T-cell (primary cell): ENCODE results near the gene MED1. TPM values are rescaled to one million over a fixed set of nuclear protein-coding genes. Genes with fewer than 3 reads are reported as not detected.
A peak's percentile ranks its signal among the peaks of the same experiment; 100 is the strongest.

Experiments used
- ATAC-seq, 4 experiments: fragments of 200-7000 bp in 3 of 4; fragments of 150-1000 bp in 1 of 4; cut with Tn5 transposase; replicated peaks in 1 of 4; 1 replicate in 3 of 4; 2 replicates in 1 of 4; pipeline ENCODE4 v1.10.0; 2021; ENCODE audit warnings: moderate library complexity in 3 of 4, mild to moderate bottlenecking in 2 of 4, moderate number of reproducible peaks in 1 of 4
- CTCF ChIA-PET, 2 donors: fragments of 300-600 bp; sonication (Branson Sonifier 250); formaldehyde crosslinking; loops; one replicate each; lab custom pipeline; 2022; ENCODE audit warnings: antibody characterized with exemption in 2 of 2; lab: Charles Lee
- POLR2A ChIA-PET, 2 donors: fragments of 300-600 bp; sonication (Branson Sonifier 250); formaldehyde crosslinking; loops; one replicate each; lab custom pipeline; 2022; ENCODE audit warnings: antibody characterized with exemption in 2 of 2; lab: Charles Lee
- DNase-seq, 35 experiments: peaks; one replicate each; pipeline versions ENCODE4 v3.0.0 to v3.0.0-alpha.2; 2013 to 2023
- H3K27ac ChIP-seq: one replicate; pipeline ENCODE4 v1.5.1; 2013; ENCODE audit warnings: low read length
- H3K27me3 ChIP-seq, 2 experiments: replicated peaks in 1 of 2; 1 replicate in 1 of 2; 2 replicates in 1 of 2; pipeline versions ENCODE4 v1.6.1 to v1.7.0; 2013; ENCODE audit warnings: low read length in 1 of 2, mixed read lengths in 1 of 2; ENCODE audit not compliant: control insufficient read depth in 2 of 2, insufficient read depth in 2 of 2; ENCODE audit errors: extremely low read depth in 1 of 2
- H3K36me3 ChIP-seq, 2 donors: 1 replicate in 1 of 2; 2 replicates in 1 of 2; pipeline versions ENCODE4 v1.6.1 to v1.7.0; 2013; ENCODE audit warnings: low read length in 1 of 2; ENCODE audit not compliant: control insufficient read depth in 2 of 2, insufficient read depth in 1 of 2; ENCODE audit errors: extremely low read depth in 1 of 2
- H3K4me1 ChIP-seq, 2 experiments: 1 replicate in 1 of 2; 2 replicates in 1 of 2; pipeline versions ENCODE4 v1.6.1 to v1.7.0; 2013; ENCODE audit warnings: low read length in 2 of 2, mixed read lengths in 1 of 2; ENCODE audit not compliant: insufficient read depth in 2 of 2, control insufficient read depth in 1 of 2; ENCODE audit errors: extremely low read depth in 1 of 2
- H3K4me3 ChIP-seq, 2 donors: 1 replicate in 1 of 2; 2 replicates in 1 of 2; pipeline versions ENCODE4 v1.5.1 to v1.7.0; 2013; ENCODE audit warnings: mild to moderate bottlenecking in 2 of 2, low read length in 1 of 2, moderate library complexity in 1 of 2; ENCODE audit not compliant: control insufficient read depth in 1 of 2; ENCODE audit errors: extremely low read depth in 1 of 2
- H3K9me3 ChIP-seq: 2 replicates; pipeline ENCODE4 v1.7.0; 2013
- H3K27ac Mint-ChIP-seq, 2 donors: one replicate each; pipeline ENCODE4 v1.8.0; 2020 to 2021; ENCODE audit warnings: mild to moderate bottlenecking in 2 of 2, mixed read lengths in 2 of 2
- H3K27me3 Mint-ChIP-seq, 2 donors: one replicate each; pipeline ENCODE4 v1.8.0; 2021 to 2022; ENCODE audit warnings: mixed read lengths in 2 of 2
- H3K36me3 Mint-ChIP-seq: one replicate; pipeline ENCODE4 v1.8.0; 2021; ENCODE audit warnings: mixed read lengths
- H3K4me1 Mint-ChIP-seq, 3 donors: one replicate each; pipeline ENCODE4 v1.8.0; 2020 to 2022; ENCODE audit warnings: mixed read lengths in 3 of 3, mild to moderate bottlenecking in 1 of 3
- H3K4me3 Mint-ChIP-seq, 3 donors: one replicate each; pipeline ENCODE4 v1.8.0; 2020 to 2022; ENCODE audit warnings: mild to moderate bottlenecking in 3 of 3, mixed read lengths in 3 of 3, moderate library complexity in 3 of 3
- H3K9me3 Mint-ChIP-seq, 3 donors: one replicate each; pipeline ENCODE4 v1.8.0; 2020 to 2022; ENCODE audit warnings: mixed read lengths in 3 of 3
- WGBS: methylation state at CpG from one replicate; pipeline ENCODE4 v1.1.5; 2013; ENCODE audit warnings: missing lambda C conversion rate; ENCODE audit not compliant: insufficient coverage; 5-methylcytosine and 5-hydroxymethylcytosine counted together
- total RNA-seq, 35 experiments: library from RNA in 6 of 35; stranded (reverse) in 6 of 35; fragments of 120-200 nt in 1 of 35; gene quantifications; one replicate each; pipeline versions ENCODE4 v1.2.1 to v1.2.4 and lab custom pipeline; 2013 to 2026

Gene MED1
- total RNA-seq, 5 donors from 2014 or later (not counting 1 experiment from before 2014, with no cell fraction given): 41.4 to 55.6 (median 52.6) TPM

- Mint-ChIP-seq H3K9me3 (no peaks in the 10 kb centered on the region), H3K27me3 (no peaks in the 10 kb centered on the region), H3K27ac (peak overlapping the region; percentile 82 to 91), H3K4me1 (peaks cover 41 to 56% (median 45%) of the 10 kb centered on the region in 3 donors), H3K36me3 (peaks cover 15% of the 10 kb centered on the region), H3K4me3 (peak overlapping the region; percentile 92 to 94 (median 93))
- Histone ChIP-seq H3K4me1 (peaks cover 17 to 34% of the 10 kb centered on the region in 2 experiments), H3K36me3 (peaks cover 0 to 7% of the 10 kb centered on the region in 2 donors), H3K4me3 (peak overlapping the region; percentile 97 to 100), H3K27me3 (no peaks in the 10 kb centered on the region), H3K9me3 (no peaks in the 10 kb centered on the region), H3K27ac (peak overlapping the region; percentile 98)
- ChIA-PET CTCF (interaction anchor here in 1 of 2 donors (0.9 to 2.8 kb wide), 2 partner anchors 12 to 35 kb away, joined by 3 to 23 read pairs; partner anchors contain the start of gene MED1), POLR2A (interaction anchor here in 1 of 2 donors (0.9 to 3.1 kb wide), 2 partner anchors 10 to 12 kb away, joined by 5 to 26 read pairs; partner anchors contain the start of gene MED1)
- 0% methylated on average over 24 of the region's 28 CpGs for WGBS
- ATAC-seq: no peak
- DNase-seq: peak in 1 of 35 experiments; percentile 13
Observed at GRCh38 chr17:39462631-39463375, 11.7 kb upstream of the MED1 start.

DNA sequence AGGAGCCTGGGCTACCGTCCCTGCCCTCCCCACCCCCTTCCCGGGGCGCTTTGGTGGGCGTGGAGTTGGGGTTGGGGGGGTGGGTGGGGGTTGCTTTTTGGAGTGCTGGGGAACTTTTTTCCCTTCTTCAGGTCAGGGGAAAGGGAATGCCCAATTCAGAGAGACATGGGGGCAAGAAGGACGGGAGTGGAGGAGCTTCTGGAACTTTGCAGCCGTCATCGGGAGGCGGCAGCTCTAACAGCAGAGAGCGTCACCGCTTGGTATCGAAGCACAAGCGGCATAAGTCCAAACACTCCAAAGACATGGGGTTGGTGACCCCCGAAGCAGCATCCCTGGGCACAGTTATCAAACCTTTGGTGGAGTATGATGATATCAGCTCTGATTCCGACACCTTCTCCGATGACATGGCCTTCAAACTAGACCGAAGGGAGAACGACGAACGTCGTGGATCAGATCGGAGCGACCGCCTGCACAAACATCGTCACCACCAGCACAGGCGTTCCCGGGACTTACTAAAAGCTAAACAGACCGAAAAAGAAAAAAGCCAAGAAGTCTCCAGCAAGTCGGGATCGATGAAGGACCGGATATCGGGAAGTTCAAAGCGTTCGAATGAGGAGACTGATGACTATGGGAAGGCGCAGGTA is 11.0 kb upstream of the MED1 start:
- Mint-ChIP-seq H3K36me3 (peaks cover 8% of the 10 kb centered on the region), H3K4me3 (peak overlapping the region; percentile 92 to 94 (median 93)), H3K27me3 (no peaks in the 10 kb centered on the region), H3K4me1 (peaks cover 38 to 49% (median 41%) of the 10 kb centered on the region in 3 donors), H3K9me3 (no peaks in the 10 kb centered on the region), H3K27ac (peak overlapping the region; percentile 94 to 98)
- peak overlapping the region; percentile 97 to 100 for H3K4me3 ChIP-seq
- ATAC-seq: peak; percentile 8 to 21 (median 14)
- no peaks in the 10 kb centered on the region for H3K27me3 ChIP-seq
- peaks cover 17 to 34% of the 10 kb centered on the region in 2 experiments for H3K4me1 ChIP-seq
- CTCF ChIA-PET: interaction anchor here in 1 of 2 donors (0.6 to 2.8 kb wide), 3 partner anchors 11 to 593 kb away, joined by 3 to 23 read pairs (median 3); partner anchors contain the start of gene MED1
- H3K36me3 ChIP-seq: peaks cover 0 to 2% of the 10 kb centered on the region in 2 donors
- H3K9me3 ChIP-seq: no peaks in the 10 kb centered on the region
- DNase-seq: peak in 9 of 35 experiments; percentile 4 to 70 (median 15)
- WGBS: 0% methylated on average over 28 of the region's 34 CpGs
- POLR2A ChIA-PET: interaction anchor here (0.6 to 3.1 kb wide), 5 partner anchors 8 to 757 kb away, joined by 3 to 26 read pairs (median 5); partner anchors contain the start of genes MED1 (in 2 of the 2) and WIPF2 (in 1 of the 2)
- H3K27ac ChIP-seq: peak overlapping the region; percentile 98

DNA sequence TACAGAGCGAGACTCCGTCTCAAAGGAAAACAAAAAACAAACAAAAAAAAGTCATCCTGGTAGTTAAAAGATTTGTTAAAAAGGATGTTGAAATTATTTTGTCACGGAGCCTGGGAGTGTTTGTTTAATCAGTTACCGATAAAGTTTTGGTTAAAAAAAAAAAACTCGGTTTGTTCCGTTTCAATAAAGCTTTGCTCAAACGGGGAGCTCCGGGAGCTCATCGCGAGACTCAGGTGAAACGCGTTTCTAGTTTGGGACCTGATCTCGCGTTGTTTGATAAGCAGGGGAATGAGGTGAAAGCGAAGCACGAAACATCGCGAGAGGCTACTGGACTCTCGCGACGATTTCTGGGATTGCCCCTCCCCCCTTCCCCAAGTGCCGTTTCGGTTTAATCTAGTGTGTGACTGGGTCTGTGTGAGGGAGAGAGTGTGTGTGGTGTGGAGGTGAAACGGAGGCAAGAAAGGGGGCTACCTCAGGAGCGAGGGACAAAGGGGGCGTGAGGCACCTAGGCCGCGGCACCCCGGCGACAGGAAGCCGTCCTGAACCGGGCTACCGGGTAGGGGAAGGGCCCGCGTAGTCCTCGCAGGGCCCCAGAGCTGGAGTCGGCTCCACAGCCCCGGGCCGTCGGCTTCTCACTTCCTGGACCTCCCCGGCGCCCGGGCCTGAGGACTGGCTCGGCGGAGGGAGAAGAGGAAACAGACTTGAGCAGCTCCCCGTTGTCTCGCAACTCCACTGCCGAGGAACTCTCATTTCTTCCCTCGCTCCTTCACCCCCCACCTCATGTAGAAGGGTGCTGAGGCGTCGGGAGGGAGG is 10.3 kb upstream of the MED1 start, which contains the start of gene CDK12:
Gene CDK12, plus strand, starts transcription at position 374 of the 813 bp plus-strand sequence. CDS start 586 bp downstream, outside the sequence.
- ATAC-seq (peak; percentile 85 to 89 (median 87)), DNase-seq (peak; percentile 87 to 99 (median 94))
- H3K4me1 ChIP-seq: peaks cover 17 to 33% of the 10 kb centered on the region in 2 experiments
- Mint-ChIP-seq H3K4me3 (peak within 1 kb of the TSS; percentile 92 to 94 (median 93)), H3K9me3 (no peaks in the 10 kb centered on the region), H3K4me1 (peaks cover 34 to 44% (median 41%) of the 10 kb centered on the region in 3 donors), H3K27me3 (no peaks in the 10 kb centered on the region), H3K36me3 (peaks cover 5% of the 10 kb centered on the region), H3K27ac (peak within 1 kb of the TSS; percentile 94 to 98)
- peaks cover 0 to 2% of the 10 kb centered on the region in 2 donors for H3K36me3 ChIP-seq
- H3K27me3 ChIP-seq: no peaks in the 10 kb centered on the region
- ChIA-PET CTCF (interaction anchor here (0.6 to 2.8 kb wide), 6 partner anchors 10 to 594 kb away, joined by 3 to 23 read pairs (median 3); partner anchors contain the start of gene MED1 (in 1 of the 2)), POLR2A (interaction anchor here (0.5 to 3.1 kb wide), 7 partner anchors 8 to 1186 kb away, joined by 3 to 26 read pairs (median 3); partner anchors contain the start of genes MED1 (in 2 of the 2), SMARCE1 (in 1 of the 2) and WIPF2 (in 1 of the 2))
- peak within 1 kb of the TSS; percentile 98 for H3K27ac ChIP-seq
- WGBS: under 1% methylated on average over 24 of the region's 51 CpGs
- no peaks in the 10 kb centered on the region for H3K9me3 ChIP-seq
- peak within 1 kb of the TSS; percentile 97 to 100 for H3K4me3 ChIP-seq

GRCh38 chr17:39455919-39456318 is 4.9 kb upstream of the MED1 start:
- Histone ChIP-seq H3K27ac (no peak overlapping the region), H3K36me3 (no peaks in the 10 kb centered on the region), H3K4me3 (no peak overlapping the region), H3K4me1 (peaks cover 3 to 17% of the 10 kb centered on the region in 2 experiments), H3K9me3 (no peaks in the 10 kb centered on the region), H3K27me3 (no peaks in the 10 kb centered on the region)
- ATAC-seq: no peak
- ChIA-PET POLR2A (interaction anchor here in 1 of 2 donors (0.6 kb wide), 1 partner anchor 31 kb away, joined by 4 read pairs; no protein-coding TSS in a partner anchor), CTCF (interaction anchor here in 1 of 2 donors (0.7 kb wide), 1 partner anchor 13 kb away, joined by 3 read pairs; no protein-coding TSS in a partner anchor)
- H3K4me3 Mint-ChIP-seq: no peak overlapping the region
- H3K27me3 Mint-ChIP-seq: no peaks in the 10 kb centered on the region
- H3K27ac Mint-ChIP-seq: no peak overlapping the region
- peaks cover 12 to 17% (median 15%) of the 10 kb centered on the region in 3 donors for H3K4me1 Mint-ChIP-seq
- H3K36me3 Mint-ChIP-seq: no peaks in the 10 kb centered on the region
- 100% methylated on average over 2 of the region's 4 CpGs for WGBS
- DNase-seq: no peak
- H3K9me3 Mint-ChIP-seq: no peaks in the 10 kb centered on the region

GRCh38 chr17:39450051-39450450 is 1.0 kb downstream of the MED1 start:
- H3K4me3 ChIP-seq: peak overlapping the region; percentile 87 to 90
- CTCF ChIA-PET: interaction anchor here in 1 of 2 donors (0.7 to 2.1 kb wide), 2 partner anchors 12 to 366 kb away, joined by 9 to 23 read pairs; partner anchors contain the start of gene CDK12

More at GRCh38 chr17:39450051-39450450, 1.0 kb downstream of the MED1 start:
- Mint-ChIP-seq H3K9me3 (no peaks in the 10 kb centered on the region), H3K27ac (peak overlapping the region in 1 of 2 donors; percentile 98), H3K27me3 (no peaks in the 10 kb centered on the region), H3K4me1 (peaks cover 35 to 42% (median 36%) of the 10 kb centered on the region in 3 donors), H3K4me3 (peak overlapping the region; percentile 96 to 98 (median 98)), H3K36me3 (peaks cover 9% of the 10 kb centered on the region)
- POLR2A ChIA-PET: interaction anchor here in 1 of 2 donors (0.6 to 3.3 kb wide), 2 partner anchors 11 to 25 kb away, joined by 5 to 26 read pairs; partner anchors contain the start of gene CDK12
- H3K9me3 ChIP-seq: no peaks in the 10 kb centered on the region
- 77% methylated on average over 8 of the region's 13 CpGs for WGBS
- peaks cover 9 to 29% of the 10 kb centered on the region in 2 experiments for H3K4me1 ChIP-seq
- peaks cover 0 to 21% of the 10 kb centered on the region in 2 donors for H3K36me3 ChIP-seq
- no peak overlapping the region for H3K27ac ChIP-seq
- DNase-seq (no peak), ATAC-seq (no peak)
- no peaks in the 10 kb centered on the region for H3K27me3 ChIP-seq
